ENCODE data around the gene STRA6.

DNA sequence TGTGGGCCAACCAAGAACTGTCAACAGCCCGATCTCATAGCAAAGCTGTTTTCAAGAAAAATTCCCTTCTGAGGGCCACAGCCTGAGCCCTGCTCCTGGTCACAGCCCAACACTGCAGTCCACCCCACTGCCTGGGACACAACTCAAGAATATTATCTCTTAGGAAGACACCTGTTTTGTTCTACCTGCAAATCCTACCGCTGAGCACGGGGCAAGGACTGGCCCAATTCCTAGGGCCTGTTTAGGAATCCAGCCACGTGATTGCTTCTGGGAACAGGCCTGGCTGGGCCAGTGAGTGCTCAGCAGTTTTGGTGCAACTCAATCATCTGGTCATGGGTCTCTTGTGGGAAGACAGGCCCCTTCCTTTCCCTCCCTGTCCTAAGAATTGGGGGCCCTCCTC is 63.9 kb downstream of the STRA6 start:
- TF ChIP-seq, protein P1, sequence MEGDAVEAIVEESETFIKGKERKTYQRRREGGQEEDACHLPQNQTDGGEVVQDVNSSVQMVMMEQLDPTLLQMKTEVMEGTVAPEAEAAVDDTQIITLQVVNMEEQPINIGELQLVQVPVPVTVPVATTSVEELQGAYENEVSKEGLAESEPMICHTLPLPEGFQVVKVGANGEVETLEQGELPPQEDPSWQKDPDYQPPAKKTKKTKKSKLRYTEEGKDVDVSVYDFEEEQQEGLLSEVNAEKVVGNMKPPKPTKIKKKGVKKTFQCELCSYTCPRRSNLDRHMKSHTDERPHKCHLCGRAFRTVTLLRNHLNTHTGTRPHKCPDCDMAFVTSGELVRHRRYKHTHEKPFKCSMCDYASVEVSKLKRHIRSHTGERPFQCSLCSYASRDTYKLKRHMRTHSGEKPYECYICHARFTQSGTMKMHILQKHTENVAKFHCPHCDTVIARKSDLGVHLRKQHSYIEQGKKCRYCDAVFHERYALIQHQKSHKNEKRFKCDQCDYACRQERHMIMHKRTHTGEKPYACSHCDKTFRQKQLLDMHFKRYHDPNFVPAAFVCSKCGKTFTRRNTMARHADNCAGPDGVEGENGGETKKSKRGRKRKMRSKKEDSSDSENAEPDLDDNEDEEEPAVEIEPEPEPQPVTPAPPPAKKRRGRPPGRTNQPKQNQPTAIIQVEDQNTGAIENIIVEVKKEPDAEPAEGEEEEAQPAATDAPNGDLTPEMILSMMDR (IDR thresholded peaks at IDR 0.05) = no peak
- no peak for TF ChIP-seq POLR2A (IDR thresholded peaks at IDR 0.05)

Measured in esophagus squamous epithelium (tissue), 4 donors.